Suprapubic skin (tissue), 4 donors: ENCODE data around the gene SBK2.

Source experiments
- CTCF ChIP-seq, 2 donors: fragments of 200-600 bp in 1 of 2; fragments of 450-650 bp in 1 of 2; sonication (generic) in 1 of 2; IDR thresholded peaks; one replicate each; pipeline ENCODE4 v1.5.1; 2016 to 2019; ENCODE audit warnings: antibody characterized with exemption in 2 of 2, mild to moderate bottlenecking in 1 of 2, moderate library complexity in 1 of 2
- EP300 ChIP-seq: sonication (generic); formaldehyde crosslinking; IDR thresholded peaks from one replicate; pipeline ENCODE4 v1.6.1; 2017; ENCODE audit warnings: antibody characterized with exemption
- POLR2A ChIP-seq, 2 donors: fragments of 450-650 bp; IDR thresholded peaks; one replicate each; pipeline ENCODE4 v1.6.1; 2017; ENCODE audit warnings: antibody characterized with exemption in 2 of 2, mild to moderate bottlenecking in 2 of 2, moderate library complexity in 2 of 2
- POLR2AphosphoS5 ChIP-seq, 3 donors: sonication (generic); formaldehyde crosslinking; IDR thresholded peaks; one replicate each; pipeline ENCODE4 v1.6.1; 2017; ENCODE audit warnings: antibody characterized with exemption in 3 of 3

GRCh38 chr19:55535173-55535964 lies 1.6 kb downstream of the SBK2 start:
- TF ChIP-seq CTCF (IDR thresholded peaks at IDR 0.05) = no peak
- TF ChIP-seq POLR2A (IDR thresholded peaks at IDR 0.05) = no peak
- no peak for TF ChIP-seq POLR2AphosphoS5 (IDR thresholded peaks at IDR 0.05)
- no peak for TF ChIP-seq EP300
